Stomach smooth muscle (tissue), 2 donors: ENCODE results near the gene JAKMIP2.
"Not testable (repeated sequence)": the region's sequence is repeated elsewhere in the genome, so short reads cannot be mapped to it uniquely, and the experiment has no call there.

Source experiments
- H3K27ac ChIP-seq: one replicate; pipeline ENCODE4 v1.7.0; 2013; ENCODE audit warnings: mild to moderate bottlenecking, low read length, inconsistent platforms
- H3K27me3 ChIP-seq, 2 donors: one replicate each; pipeline ENCODE4 v1.7.0; 2013; ENCODE audit warnings: low read length in 2 of 2; ENCODE audit not compliant: insufficient read depth in 2 of 2, control insufficient read depth in 1 of 2
- H3K36me3 ChIP-seq, 2 donors: one replicate each; pipeline ENCODE4 v1.7.0; 2013; ENCODE audit warnings: low read length in 2 of 2; ENCODE audit not compliant: control insufficient read depth in 2 of 2, insufficient read depth in 2 of 2
- H3K4me1 ChIP-seq: one replicate; pipeline ENCODE4 v1.7.0; 2013; ENCODE audit warnings: low read length; ENCODE audit not compliant: control insufficient read depth, insufficient read depth
- H3K4me3 ChIP-seq, 2 donors: one replicate each; pipeline ENCODE4 v1.7.0; 2013; ENCODE audit warnings: low read length in 2 of 2
- H3K9ac ChIP-seq, 2 donors: one replicate each; pipeline ENCODE4 v1.7.0; 2013; ENCODE audit warnings: low read length in 2 of 2, mild to moderate bottlenecking in 1 of 2
- H3K9me3 ChIP-seq, 2 donors: one replicate each; pipeline ENCODE4 v1.7.0; 2013; ENCODE audit warnings: low read length in 2 of 2; ENCODE audit not compliant: control insufficient read depth in 2 of 2
- donor health status: healthy.
- donor health status: Pancreatic carcinoma.

The JAKMIP2 gene

DNA sequence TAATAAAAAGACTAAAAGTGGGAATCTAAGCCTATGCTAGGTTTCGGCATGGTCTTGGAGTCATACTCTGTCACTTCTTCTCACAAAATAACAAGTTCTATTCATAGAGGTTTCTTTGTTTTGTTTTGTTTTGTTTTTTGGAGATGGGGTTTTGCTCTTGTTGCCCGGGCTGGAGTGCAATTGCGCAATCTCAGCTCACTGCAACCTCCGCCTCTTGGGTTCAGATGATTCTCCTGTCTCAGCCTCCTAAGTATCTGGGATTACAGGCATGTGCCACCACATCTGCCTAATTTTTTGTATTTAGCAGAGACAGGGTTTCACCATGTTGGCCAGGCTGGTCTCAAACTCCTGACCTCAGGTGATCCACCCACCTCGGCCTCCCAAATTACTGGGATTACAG is 147.1 kb downstream of the JAKMIP2 start:
- not testable (repeated sequence) for H3K4me1 ChIP-seq, H3K4me3 ChIP-seq, H3K36me3 ChIP-seq, H3K27ac ChIP-seq, H3K9me3 ChIP-seq, H3K9ac ChIP-seq, H3K27me3 ChIP-seq

DNA sequence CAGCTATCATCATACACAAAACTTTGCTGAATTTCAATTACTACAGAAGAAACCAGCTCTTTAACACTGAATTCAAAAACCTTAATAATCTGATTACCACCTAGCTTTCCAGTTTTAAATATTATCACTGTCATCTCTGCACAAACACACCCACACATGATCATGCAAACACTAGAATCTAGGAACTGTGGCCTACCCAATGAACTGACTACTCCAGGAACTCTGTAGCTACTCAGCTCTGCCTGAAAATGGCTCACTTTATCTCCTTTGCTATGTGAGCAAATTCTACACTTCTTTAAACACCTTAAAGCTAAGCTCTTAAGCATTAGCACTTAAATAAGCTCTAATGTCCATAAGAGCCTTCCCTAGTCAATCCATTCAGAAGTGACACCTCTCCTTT is 149.4 kb downstream of the JAKMIP2 start:
- no peaks in the 10 kb centered on the region for H3K27me3 ChIP-seq
- no peak overlapping the region for H3K27ac ChIP-seq
- H3K36me3 ChIP-seq, result peaks cover 0 to 5% of the 10 kb centered on the region in 2 donors
- no peak overlapping the region for H3K4me3 ChIP-seq
- H3K9me3 ChIP-seq, result no peaks in the 10 kb centered on the region
- no peaks in the 10 kb centered on the region for H3K4me1 ChIP-seq
- no peak overlapping the region for H3K9ac ChIP-seq

DNA sequence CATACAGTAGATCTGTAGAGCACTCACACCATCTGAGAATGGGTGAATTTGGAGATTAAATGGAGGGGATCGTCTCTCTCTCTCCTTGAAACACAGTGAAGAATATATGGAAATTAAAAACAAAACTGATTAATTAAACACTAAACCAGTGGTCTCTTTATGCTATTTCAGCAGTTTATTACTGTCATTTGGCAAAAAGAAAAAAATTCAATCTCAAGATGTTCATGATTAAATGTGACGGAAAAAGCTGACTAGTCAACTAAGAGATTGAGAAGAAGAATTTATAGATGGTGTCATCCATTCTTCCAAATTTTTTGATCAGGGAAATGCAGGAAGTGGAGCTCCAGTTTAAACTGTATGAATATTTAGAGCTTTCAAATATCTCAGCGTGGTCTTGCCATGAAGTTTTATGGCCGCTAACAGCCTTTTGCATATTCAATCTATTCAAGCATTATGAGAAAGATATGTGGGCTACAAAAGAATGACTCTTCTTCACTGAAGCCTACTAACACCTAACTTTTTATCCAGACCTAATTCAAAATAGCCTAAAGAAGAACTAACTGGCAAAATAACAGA is 151.0 kb downstream of the JAKMIP2 start:
- Histone ChIP-seq H3K4me1 (no peaks in the 10 kb centered on the region), H3K27me3 (no peaks in the 10 kb centered on the region), H3K36me3 (peaks cover 0 to 4% of the 10 kb centered on the region in 2 donors), H3K9me3 (no peaks in the 10 kb centered on the region), H3K27ac (no peak overlapping the region), H3K4me3 (no peak overlapping the region), H3K9ac (no peak overlapping the region)

DNA sequence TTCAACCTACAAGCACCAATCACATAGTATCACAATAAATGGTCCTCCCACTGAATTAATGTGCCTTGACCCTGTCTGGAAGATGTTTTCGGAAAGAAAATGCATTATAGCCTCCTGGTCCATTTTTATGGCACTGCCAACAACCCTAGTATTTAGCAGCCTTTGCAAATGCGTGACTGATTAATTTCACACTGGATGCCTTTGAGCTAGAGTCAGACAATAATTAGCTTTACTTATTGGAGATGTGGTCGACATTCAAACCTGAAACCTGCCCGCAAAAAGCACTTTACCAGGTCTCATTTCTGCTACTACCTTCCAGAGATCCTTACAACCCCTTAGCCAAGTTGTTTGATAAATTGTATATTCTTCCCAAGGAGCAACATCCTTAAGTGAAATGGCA is 153.3 kb downstream of the JAKMIP2 start:
- Histone ChIP-seq H3K9ac (no peak overlapping the region), H3K4me1 (no peaks in the 10 kb centered on the region), H3K27me3 (no peaks in the 10 kb centered on the region), H3K4me3 (no peak overlapping the region), H3K27ac (no peak overlapping the region), H3K36me3 (peaks cover 0 to 4% of the 10 kb centered on the region in 2 donors), H3K9me3 (no peaks in the 10 kb centered on the region)

- Histone ChIP-seq H3K4me1 (no peaks in the 10 kb centered on the region), H3K36me3 (peaks cover 0 to 4% of the 10 kb centered on the region in 2 donors), H3K9me3 (no peaks in the 10 kb centered on the region), H3K27me3 (no peaks in the 10 kb centered on the region), H3K9ac (no peak overlapping the region), H3K4me3 (no peak overlapping the region), H3K27ac (no peak overlapping the region)
These were observed 154.3 kb downstream of the JAKMIP2 start for GRCh38 chr5:147628058-147628895.

DNA sequence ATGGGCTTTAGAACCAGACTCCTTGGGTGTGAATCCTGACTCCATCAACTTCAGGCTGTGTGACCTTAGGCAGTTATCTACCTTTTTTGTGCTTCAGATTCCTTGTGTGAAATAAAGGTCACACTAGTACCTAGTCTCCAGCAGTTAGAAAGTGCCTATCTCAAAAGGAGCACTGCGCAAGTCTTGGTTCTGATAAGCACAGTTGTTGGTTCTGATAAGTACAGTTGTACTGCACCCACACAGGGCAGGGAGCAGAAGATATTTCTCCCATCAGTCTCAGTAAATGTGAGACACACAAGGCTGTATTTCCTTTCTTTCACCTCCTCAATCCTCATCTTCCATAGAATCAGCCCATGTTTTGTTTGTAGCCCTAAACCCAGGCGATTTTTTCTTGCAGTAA is 156.1 kb downstream of the JAKMIP2 start:
- Histone ChIP-seq H3K27me3 (no peaks in the 10 kb centered on the region), H3K4me1 (no peaks in the 10 kb centered on the region), H3K27ac (no peak overlapping the region), H3K36me3 (peaks cover 0 to 4% of the 10 kb centered on the region in 2 donors), H3K9ac (no peak overlapping the region), H3K9me3 (no peaks in the 10 kb centered on the region), H3K4me3 (no peak overlapping the region)

- no peak overlapping the region for H3K9ac ChIP-seq
- no peaks in the 10 kb centered on the region for H3K9me3 ChIP-seq
- no peaks in the 10 kb centered on the region for H3K27me3 ChIP-seq
- H3K27ac ChIP-seq, result no peak overlapping the region
- no peaks in the 10 kb centered on the region for H3K4me1 ChIP-seq
- H3K4me3 ChIP-seq, result no peak overlapping the region
- H3K36me3 ChIP-seq, result no peaks in the 10 kb centered on the region
These were observed 161.5 kb downstream of the JAKMIP2 start for GRCh38 chr5:147621016-147621415.

- H3K9ac ChIP-seq, result no peak overlapping the region
- no peaks in the 10 kb centered on the region for H3K27me3 ChIP-seq
- H3K27ac ChIP-seq, result no peak overlapping the region
- H3K4me1 ChIP-seq, result no peaks in the 10 kb centered on the region
- H3K36me3 ChIP-seq, result peaks cover 0 to 2% of the 10 kb centered on the region in 2 donors
- H3K4me3 ChIP-seq, result no peak overlapping the region
- no peaks in the 10 kb centered on the region for H3K9me3 ChIP-seq
These were observed 163.1 kb downstream of the JAKMIP2 start for GRCh38 chr5:147619281-147619878.

- H3K9ac ChIP-seq, result no peak overlapping the region
These were observed 164.7 kb downstream of the JAKMIP2 start for GRCh38 chr5:147617711-147618350.

DNA sequence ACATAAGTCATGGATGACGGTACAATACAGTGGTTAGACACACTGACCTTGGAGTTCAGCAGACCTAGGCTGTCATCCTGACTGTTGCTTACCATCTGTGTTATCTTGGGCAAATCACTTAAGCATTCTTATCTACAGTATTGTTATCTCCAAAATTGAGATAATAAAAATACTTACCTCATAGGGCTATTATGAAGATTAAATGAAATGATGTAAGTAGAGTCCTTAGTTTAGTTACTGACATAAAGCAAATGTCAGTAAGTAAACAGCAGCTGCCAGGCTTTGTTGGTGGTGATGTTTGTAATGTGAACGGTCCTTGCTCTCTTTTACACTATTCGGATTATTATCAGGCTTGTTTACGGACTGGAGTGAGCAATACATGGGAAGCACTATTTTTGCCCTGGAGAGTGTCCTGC is 165.3 kb downstream of the JAKMIP2 start:
- Histone ChIP-seq H3K9me3 (no peaks in the 10 kb centered on the region), H3K27ac (no peak overlapping the region), H3K4me3 (no peak overlapping the region), H3K9ac (no peak overlapping the region), H3K27me3 (no peaks in the 10 kb centered on the region), H3K36me3 (peaks cover 0 to 2% of the 10 kb centered on the region in 2 donors), H3K4me1 (no peaks in the 10 kb centered on the region)

More at GRCh38 chr5:147617711-147618350, 164.7 kb downstream of the JAKMIP2 start:
- Histone ChIP-seq H3K4me3 (no peak overlapping the region), H3K27me3 (no peaks in the 10 kb centered on the region), H3K9me3 (no peaks in the 10 kb centered on the region), H3K4me1 (no peaks in the 10 kb centered on the region), H3K27ac (no peak overlapping the region), H3K36me3 (peaks cover 0 to 2% of the 10 kb centered on the region in 2 donors)
